ENCODE results near the gene BRPF3.

The BRPF3 gene

GRCh38 chr6:36219081-36219480 lies 22.5 kb downstream of the BRPF3 start:
- no peak overlapping the region for H3K4me3 ChIP-seq (ENCODE audit: low read length)
- TF ChIP-seq, protein P1, sequence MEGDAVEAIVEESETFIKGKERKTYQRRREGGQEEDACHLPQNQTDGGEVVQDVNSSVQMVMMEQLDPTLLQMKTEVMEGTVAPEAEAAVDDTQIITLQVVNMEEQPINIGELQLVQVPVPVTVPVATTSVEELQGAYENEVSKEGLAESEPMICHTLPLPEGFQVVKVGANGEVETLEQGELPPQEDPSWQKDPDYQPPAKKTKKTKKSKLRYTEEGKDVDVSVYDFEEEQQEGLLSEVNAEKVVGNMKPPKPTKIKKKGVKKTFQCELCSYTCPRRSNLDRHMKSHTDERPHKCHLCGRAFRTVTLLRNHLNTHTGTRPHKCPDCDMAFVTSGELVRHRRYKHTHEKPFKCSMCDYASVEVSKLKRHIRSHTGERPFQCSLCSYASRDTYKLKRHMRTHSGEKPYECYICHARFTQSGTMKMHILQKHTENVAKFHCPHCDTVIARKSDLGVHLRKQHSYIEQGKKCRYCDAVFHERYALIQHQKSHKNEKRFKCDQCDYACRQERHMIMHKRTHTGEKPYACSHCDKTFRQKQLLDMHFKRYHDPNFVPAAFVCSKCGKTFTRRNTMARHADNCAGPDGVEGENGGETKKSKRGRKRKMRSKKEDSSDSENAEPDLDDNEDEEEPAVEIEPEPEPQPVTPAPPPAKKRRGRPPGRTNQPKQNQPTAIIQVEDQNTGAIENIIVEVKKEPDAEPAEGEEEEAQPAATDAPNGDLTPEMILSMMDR (conservative IDR thresholded peaks at IDR 0.05; ENCODE audit: low read depth, low read length): no peak
- DNase-seq (ENCODE audit: low read depth): no peak

- TF ChIP-seq, protein P1 (conservative IDR thresholded peaks at IDR 0.05; ENCODE audit: low read depth, low read length): no peak
- H3K4me3 ChIP-seq (ENCODE audit: low read length): no peak overlapping the region
- DNase-seq (ENCODE audit: low read depth): no peak
These were observed 23.7 kb downstream of the BRPF3 start for GRCh38 chr6:36220226-36220625.

- no peak for DNase-seq (ENCODE audit: low read depth)
- TF ChIP-seq, protein P1 (conservative IDR thresholded peaks at IDR 0.05; ENCODE audit: low read depth, low read length): no peak
These were observed 25.1 kb downstream of the BRPF3 start for GRCh38 chr6:36221674-36222073.

DNA sequence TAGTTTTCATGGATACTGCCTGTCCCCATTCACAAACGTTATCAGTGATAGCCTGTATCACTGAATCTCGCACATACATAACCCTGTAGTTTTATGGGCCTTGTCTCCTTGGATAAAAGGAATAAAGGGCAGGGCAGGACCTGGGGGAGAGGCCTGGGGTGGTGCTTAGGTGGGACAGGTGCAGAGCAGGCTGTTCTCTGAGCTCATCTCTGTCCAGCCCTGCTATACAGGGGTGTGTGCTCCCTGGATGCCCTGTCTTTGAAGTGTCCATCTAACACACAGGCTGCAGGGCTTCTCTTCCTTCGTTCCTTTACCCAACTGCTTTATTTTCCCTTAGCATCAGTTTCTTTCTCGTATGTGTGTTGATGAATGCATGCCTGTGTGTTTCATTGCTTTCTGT lies 26.4 kb downstream of the BRPF3 start:
- TF ChIP-seq, protein P1 (conservative IDR thresholded peaks at IDR 0.05; ENCODE audit: low read depth, low read length): no peak
- no peak for DNase-seq (ENCODE audit: low read depth)
- no peak overlapping the region for H3K4me3 ChIP-seq (ENCODE audit: low read length)

More at GRCh38 chr6:36221674-36222073, 25.1 kb downstream of the BRPF3 start:
- no peak overlapping the region for H3K4me3 ChIP-seq (ENCODE audit: low read length)

GRCh38 chr6:36223706-36224105 lies 27.2 kb downstream of the BRPF3 start:
- DNase-seq (ENCODE audit: low read depth): no peak
- H3K4me3 ChIP-seq (ENCODE audit: low read length): no peak overlapping the region
- TF ChIP-seq, protein P1 (conservative IDR thresholded peaks at IDR 0.05; ENCODE audit: low read depth, low read length): no peak

- DNase-seq (ENCODE audit: low read depth): no peak
- TF ChIP-seq, protein P1 (conservative IDR thresholded peaks at IDR 0.05; ENCODE audit: low read depth, low read length): no peak
- no peak overlapping the region for H3K4me3 ChIP-seq (ENCODE audit: low read length)
These were observed 28.4 kb downstream of the BRPF3 start for GRCh38 chr6:36224918-36225461.

DNA sequence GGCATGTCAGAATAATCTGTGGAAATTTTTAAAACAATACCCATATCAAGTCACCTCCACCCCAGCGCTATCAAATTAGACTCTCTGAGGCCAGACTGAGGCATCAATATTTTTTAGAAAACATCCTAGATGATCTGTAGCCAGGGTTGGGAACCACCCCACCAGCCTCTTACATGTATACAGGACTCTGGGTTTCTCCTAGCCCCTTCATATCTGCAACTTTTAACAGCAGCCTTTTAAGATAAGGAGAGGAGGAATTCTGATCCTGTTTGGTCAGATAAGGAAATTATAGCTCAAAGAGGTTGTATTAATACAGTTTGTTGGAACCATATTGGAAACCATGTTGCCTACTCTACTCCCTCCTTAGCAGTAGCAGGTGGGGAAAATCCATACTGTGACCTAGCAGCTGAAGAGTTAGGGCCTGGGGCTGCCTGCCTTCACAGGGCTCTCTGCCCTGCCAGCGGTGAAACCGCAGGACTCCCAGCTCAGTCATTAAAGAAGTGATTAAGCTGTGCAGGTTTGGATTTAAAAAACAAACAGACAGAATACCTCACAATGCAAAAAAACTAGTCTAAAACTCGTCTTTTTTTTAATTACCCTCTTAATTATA lies 30.0 kb downstream of the BRPF3 start:
- DNase-seq (ENCODE audit: low read depth): no peak
- TF ChIP-seq, protein P1 (conservative IDR thresholded peaks at IDR 0.05; ENCODE audit: low read depth, low read length): no peak
- no peak overlapping the region for H3K4me3 ChIP-seq (ENCODE audit: low read length)
